Effector memory CD8-positive, alpha-beta T cell (primary cell): ENCODE measurements around the gene VPS13A.
"Not testable (repeated sequence)": the region's sequence is repeated elsewhere in the genome, so short reads cannot be mapped to it uniquely, and the experiment has no call there.

Source experiments
- ATAC-seq: fragments of 150-1000 bp; cut with Tn5 transposase; replicated peaks from 2 replicates; pipeline ENCODE4 v1.10.0; 2021; ENCODE audit warnings: mild to moderate bottlenecking, moderate library complexity
- DNase-seq, 3 experiments: peaks; one replicate each; pipeline ENCODE4 v3.0.0; 2021
- H3K27ac Mint-ChIP-seq, 2 donors: one replicate each; pipeline ENCODE4 v1.8.0; 2022; ENCODE audit warnings: mild to moderate bottlenecking in 2 of 2, mixed read lengths in 2 of 2, moderate library complexity in 2 of 2
- H3K27me3 Mint-ChIP-seq, 2 donors: one replicate each; pipeline ENCODE4 v1.8.0; 2022; ENCODE audit warnings: mixed read lengths in 2 of 2
- H3K36me3 Mint-ChIP-seq: one replicate; pipeline ENCODE4 v1.8.0; 2022; ENCODE audit warnings: mild to moderate bottlenecking, moderate library complexity, mixed read lengths; ENCODE audit not compliant: insufficient read depth
- H3K4me1 Mint-ChIP-seq, 2 donors: one replicate each; pipeline ENCODE4 v1.8.0; 2022; ENCODE audit warnings: low read depth in 2 of 2, mixed read lengths in 2 of 2
- H3K4me3 Mint-ChIP-seq, 2 donors: one replicate each; pipeline ENCODE4 v1.8.0; 2022; ENCODE audit warnings: mild to moderate bottlenecking in 2 of 2, mixed read lengths in 2 of 2, moderate library complexity in 2 of 2
- H3K9me3 Mint-ChIP-seq, 2 donors: one replicate each; pipeline ENCODE4 v1.8.0; 2022; ENCODE audit warnings: mixed read lengths in 2 of 2

Gene VPS13A

DNA sequence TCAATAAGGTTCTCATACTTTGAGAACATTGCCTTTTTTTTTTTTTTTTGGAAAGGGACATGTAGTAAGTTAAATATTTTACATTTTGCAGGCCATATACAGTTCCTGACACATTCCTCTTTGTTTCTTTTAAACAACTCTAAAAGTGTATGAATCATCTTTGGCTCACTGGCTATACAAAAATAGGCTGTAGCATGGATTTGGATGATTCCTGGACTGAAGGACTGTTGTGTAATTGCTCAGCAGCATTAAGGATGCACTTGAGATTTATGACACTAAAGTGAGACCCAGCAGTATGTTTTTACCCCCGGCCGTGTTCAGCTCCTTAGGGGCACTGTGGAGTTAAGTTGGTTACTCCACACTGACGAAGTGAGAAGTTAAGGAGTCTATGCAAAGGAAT is 41.3 kb downstream of the VPS13A start:
- Mint-ChIP-seq H3K27ac (no peak overlapping the region), H3K36me3 (peaks cover 23% of the 10 kb centered on the region), H3K4me3 (no peak overlapping the region), H3K4me1 (no peaks in the 10 kb centered on the region), H3K27me3 (no peaks in the 10 kb centered on the region), H3K9me3 (no peaks in the 10 kb centered on the region)
- no peak for DNase-seq
- no peak for ATAC-seq

DNA sequence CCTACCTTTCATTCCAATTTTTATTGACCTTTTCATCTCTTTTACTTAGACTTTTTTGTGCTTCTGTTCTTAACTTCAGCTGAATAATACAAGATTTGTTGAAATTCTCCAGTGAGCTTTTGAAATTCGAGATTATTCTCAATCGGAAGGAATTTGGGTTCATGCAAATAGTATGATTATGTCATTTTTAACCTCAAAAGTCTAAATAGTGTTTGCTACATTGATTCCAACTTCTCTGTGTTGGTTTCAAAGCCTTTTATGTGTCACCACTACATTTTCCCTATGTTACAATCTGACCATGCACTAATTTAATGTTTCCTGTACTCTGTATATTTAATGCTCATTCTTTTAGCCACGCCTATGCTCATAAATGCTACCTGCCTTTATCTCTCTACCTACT is 44.1 kb downstream of the VPS13A start:
- H3K36me3 Mint-ChIP-seq, result peaks cover 31% of the 10 kb centered on the region

DNA sequence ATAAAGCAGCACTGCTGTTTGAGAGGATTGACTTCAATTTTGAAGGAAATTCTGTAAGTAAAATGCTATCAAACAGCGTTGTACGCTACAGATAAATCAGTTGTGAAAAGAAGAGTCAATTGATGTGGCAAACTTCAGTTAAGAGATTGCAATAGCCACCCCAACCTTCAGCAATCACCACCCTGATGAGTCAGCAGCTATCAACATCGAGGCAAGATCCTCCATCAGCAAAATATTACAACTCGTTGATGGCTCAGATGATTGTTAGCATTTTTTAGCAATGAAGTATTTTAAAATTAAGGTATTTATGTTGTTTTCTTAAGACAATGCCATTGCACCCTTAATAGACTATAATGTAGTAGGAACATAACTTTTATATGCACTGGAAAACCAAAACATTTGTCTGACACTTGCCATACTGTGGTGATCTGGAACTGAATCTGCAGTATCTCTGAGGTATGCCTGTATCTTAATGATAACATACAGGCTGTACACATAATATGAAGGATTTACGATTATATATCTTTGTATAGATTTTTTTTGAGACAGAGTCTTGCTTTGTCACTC is 47.5 kb downstream of the VPS13A start:
- Mint-ChIP-seq H3K36me3 (peaks cover 34% of the 10 kb centered on the region), H3K27me3 (no peaks in the 10 kb centered on the region), H3K9me3 (no peaks in the 10 kb centered on the region), H3K4me3 (no peak overlapping the region), H3K27ac (no peak overlapping the region), H3K4me1 (no peaks in the 10 kb centered on the region)
- DNase-seq, result no peak
- ATAC-seq, result no peak

More for the DNA sequence above, 44.1 kb downstream of the VPS13A start:
- no peak for DNase-seq
- Mint-ChIP-seq H3K27ac (no peak overlapping the region), H3K4me1 (no peaks in the 10 kb centered on the region), H3K27me3 (no peaks in the 10 kb centered on the region), H3K4me3 (no peak overlapping the region), H3K9me3 (no peaks in the 10 kb centered on the region)
- no peak for ATAC-seq

DNA sequence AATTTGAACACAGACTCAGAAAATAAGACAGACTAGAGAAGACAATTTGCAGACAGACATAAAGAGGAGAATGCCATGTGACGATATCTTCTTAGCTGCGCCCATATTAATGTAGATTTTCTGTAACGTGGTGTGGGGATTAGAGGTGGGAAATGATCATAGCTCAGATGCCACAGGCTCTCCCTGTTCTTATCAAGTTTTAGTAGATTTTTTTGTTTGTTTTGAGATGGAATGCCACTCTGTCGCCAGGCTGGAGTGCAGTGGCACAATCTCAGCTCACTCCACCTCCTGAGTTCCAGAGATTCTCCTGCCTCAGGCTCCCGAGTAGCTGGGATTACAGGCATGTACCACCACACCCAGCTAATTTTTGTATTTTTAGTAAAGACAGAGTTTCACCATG is 59.4 kb downstream of the VPS13A start:
- Mint-ChIP-seq H3K4me3 (no peak overlapping the region), H3K27me3 (no peaks in the 10 kb centered on the region), H3K4me1 (peaks cover 3 to 4% of the 10 kb centered on the region in 2 donors), H3K9me3 (no peaks in the 10 kb centered on the region), H3K36me3 (peaks cover 13% of the 10 kb centered on the region), H3K27ac (no peak overlapping the region)
- no peak for ATAC-seq
- DNase-seq, result no peak

DNA sequence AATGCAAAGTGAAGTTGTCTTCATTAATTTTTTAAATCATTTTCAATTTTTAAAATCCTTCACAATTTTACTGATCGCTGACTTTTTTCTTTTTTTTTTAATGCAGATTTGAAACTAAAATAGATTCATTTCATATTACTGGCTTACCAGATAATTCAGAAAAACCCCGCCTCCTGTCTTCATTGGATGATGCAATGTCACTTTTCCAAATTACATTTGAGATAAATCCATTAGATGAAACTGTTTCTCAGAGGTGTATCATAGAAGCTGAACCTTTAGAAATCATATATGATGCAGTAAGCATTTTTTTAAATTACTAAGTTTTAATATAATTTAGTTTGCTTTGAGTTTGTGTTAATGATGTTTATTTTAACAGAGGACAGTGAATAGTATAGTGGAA is 60.6 kb downstream of the VPS13A start:
- H3K9me3 Mint-ChIP-seq, result no peaks in the 10 kb centered on the region
- ATAC-seq (no peak), DNase-seq (no peak)
- H3K36me3 Mint-ChIP-seq, result peaks cover 19% of the 10 kb centered on the region
- no peak overlapping the region for H3K27ac Mint-ChIP-seq
- no peaks in the 10 kb centered on the region for H3K27me3 Mint-ChIP-seq
- H3K4me3 Mint-ChIP-seq, result no peak overlapping the region
- peaks cover 3 to 4% of the 10 kb centered on the region in 2 donors for H3K4me1 Mint-ChIP-seq

DNA sequence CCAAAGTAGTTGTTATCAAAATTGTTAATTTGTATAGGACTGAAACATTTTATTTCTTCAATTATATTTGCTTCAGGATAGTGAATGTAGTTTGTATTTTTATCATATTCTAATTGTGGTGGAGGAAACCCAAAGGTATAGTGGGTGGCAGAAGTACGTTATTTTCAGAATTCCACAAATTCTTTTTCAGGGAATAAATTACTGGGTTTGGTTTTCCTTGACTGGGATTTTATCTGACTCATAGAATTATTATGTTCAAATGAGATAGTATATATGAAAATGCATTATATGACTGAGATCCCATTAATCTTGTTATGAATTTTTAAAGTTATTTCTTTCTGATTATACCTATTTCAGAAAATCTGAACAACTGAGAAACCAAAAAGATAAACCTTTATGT is 73.7 kb downstream of the VPS13A start:
- ATAC-seq (no peak), DNase-seq (no peak)
- peaks cover 0 to 6% of the 10 kb centered on the region in 2 donors for H3K9me3 Mint-ChIP-seq
- no peaks in the 10 kb centered on the region for H3K27me3 Mint-ChIP-seq
- H3K4me3 Mint-ChIP-seq, result no peak overlapping the region
- H3K27ac Mint-ChIP-seq, result no peak overlapping the region
- H3K36me3 Mint-ChIP-seq, result peaks cover 10% of the 10 kb centered on the region
- H3K4me1 Mint-ChIP-seq, result no peaks in the 10 kb centered on the region

DNA sequence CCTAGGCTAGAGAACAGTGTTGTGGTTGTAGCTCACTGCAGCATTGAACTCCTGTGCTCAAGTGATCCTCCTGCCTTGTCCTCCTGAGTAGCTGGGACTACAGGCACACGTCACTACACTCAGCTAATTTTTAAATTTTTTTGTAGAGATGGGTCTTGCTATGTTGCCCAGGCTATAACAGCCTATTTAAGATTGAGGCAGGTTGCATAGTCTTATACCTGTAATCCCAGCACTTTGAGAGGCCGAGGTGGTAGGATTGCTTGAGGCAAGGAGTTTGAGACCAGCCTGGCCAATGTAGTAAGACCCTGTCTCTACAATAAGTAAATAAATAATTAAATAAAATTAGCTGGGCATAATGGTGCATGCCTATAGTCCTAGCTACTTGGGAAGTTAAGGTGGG is 79.9 kb downstream of the VPS13A start:
- no peaks in the 10 kb centered on the region for H3K4me1 Mint-ChIP-seq
- H3K36me3 Mint-ChIP-seq, result peaks cover 28% of the 10 kb centered on the region
- ATAC-seq (no peak), DNase-seq (no peak)
- no peak overlapping the region for H3K27ac Mint-ChIP-seq
- peaks cover 0 to 13% of the 10 kb centered on the region in 2 donors for H3K9me3 Mint-ChIP-seq
- H3K4me3 Mint-ChIP-seq, result no peak overlapping the region
- no peaks in the 10 kb centered on the region for H3K27me3 Mint-ChIP-seq

DNA sequence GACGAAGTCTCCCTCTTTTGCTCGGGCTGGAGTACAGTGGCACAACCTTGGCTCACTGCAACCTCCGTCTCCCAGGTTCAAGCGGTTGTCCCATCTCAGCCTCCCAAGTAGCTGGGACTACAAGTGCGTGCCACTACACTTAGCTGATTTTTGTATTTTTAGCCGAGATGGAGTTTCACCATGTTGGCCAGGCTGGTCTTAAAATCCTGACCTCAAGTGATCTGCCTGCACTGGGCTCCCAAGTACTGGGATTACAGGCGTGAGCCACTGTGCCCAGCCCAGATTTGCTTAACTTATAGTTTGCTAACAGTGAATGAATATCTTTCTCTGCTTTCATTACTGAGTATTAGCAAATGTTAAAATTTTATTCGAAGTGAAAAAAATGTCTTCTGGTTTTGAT is 84.3 kb downstream of the VPS13A start:
- Mint-ChIP-seq H3K4me1 (peaks cover 0 to under 1% of the 10 kb centered on the region in 2 donors), H3K9me3 (peaks cover 1 to 6% of the 10 kb centered on the region in 2 donors)

DNA sequence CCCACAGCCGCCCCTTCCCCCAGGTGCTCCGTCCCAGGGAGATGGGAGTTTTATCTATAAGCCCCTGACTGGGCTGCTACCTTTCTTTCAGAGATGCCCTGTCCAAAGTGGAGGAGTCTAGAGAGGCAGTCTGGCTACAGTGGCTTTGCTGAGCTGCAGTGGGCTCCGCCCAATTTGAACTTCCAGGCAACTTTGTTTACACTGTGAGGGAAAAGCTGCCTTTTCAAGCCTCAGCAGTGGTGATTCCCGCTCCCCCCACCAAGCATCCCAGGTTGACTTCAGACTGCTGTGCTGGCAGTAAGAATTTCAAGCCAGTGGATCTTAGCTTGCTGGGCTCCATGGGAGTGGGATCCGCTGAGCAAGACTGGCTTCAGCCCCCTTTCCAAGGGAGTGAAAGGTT is 90.4 kb downstream of the VPS13A start:
- not testable (repeated sequence) for H3K9me3 Mint-ChIP-seq, DNase-seq, H3K4me1 Mint-ChIP-seq, ATAC-seq, H3K27me3 Mint-ChIP-seq, H3K36me3 Mint-ChIP-seq, H3K27ac Mint-ChIP-seq, H3K4me3 Mint-ChIP-seq

More for the DNA sequence above, 84.3 kb downstream of the VPS13A start:
- DNase-seq (no peak), ATAC-seq (no peak)
- no peaks in the 10 kb centered on the region for H3K27me3 Mint-ChIP-seq
- peaks cover 32% of the 10 kb centered on the region for H3K36me3 Mint-ChIP-seq
- no peak overlapping the region for H3K4me3 Mint-ChIP-seq
- H3K27ac Mint-ChIP-seq, result peak overlapping the region in 1 of 2 donors; percentile 68

DNA sequence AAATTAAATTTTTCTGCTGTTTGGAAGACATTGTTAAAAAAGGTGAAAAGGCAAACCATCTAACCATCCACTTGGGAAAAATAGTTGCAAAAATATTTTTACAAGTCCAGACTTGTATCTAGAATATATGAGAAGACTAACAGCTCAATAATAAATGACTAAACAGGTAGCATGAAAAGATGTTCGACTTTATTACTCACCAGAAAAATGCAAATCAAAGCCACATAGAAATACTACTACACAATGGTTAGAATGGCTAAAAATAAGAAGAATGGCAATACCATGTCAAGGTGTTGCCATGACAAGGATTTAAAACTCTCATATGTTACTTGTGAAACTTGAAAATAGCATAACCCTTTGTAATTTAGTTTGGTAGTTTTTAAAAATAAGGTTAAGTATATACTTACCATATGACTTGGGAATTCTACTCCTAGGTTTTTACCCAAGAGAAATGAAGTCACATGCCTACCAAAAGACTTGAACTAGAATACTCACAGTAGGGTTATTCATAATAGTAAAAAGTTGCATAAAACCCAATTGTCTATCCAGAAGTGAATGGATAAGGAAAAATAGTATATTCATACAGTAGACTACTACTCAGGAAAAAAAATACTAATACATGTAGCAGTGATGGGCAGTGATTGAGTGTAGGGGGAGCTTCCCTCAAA is 93.8 kb downstream of the VPS13A start:
- no peaks in the 10 kb centered on the region for H3K9me3 Mint-ChIP-seq
- DNase-seq (no peak), ATAC-seq (no peak)
- H3K4me3 Mint-ChIP-seq, result no peak overlapping the region
- no peaks in the 10 kb centered on the region for H3K27me3 Mint-ChIP-seq
- peaks cover 5% of the 10 kb centered on the region for H3K36me3 Mint-ChIP-seq
- H3K4me1 Mint-ChIP-seq, result peaks cover 0 to 4% of the 10 kb centered on the region in 2 donors
- H3K27ac Mint-ChIP-seq, result peak overlapping the region in 1 of 2 donors; percentile 19

DNA sequence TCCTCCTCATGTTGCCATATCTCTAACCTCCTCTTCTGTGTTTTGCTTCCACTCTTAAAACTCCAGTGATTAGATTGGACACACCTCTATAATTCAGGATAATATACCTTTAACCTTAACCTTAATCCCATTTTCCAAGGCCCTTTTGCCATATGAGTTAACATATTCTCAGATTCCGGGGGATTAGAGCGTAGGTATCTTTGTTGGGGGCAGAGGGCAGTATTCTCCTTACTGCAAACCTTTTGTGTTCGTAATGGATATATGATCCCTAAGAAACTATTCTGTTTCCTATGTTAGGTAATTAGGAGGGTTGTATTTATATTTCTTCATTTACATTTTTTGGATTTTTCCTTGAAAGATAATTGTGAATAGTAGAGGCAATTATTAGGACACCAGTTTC is 99.5 kb downstream of the VPS13A start:
- no peak for ATAC-seq
- H3K4me3 Mint-ChIP-seq, result no peak overlapping the region
- H3K4me1 Mint-ChIP-seq, result no peaks in the 10 kb centered on the region
- no peaks in the 10 kb centered on the region for H3K9me3 Mint-ChIP-seq
- no peak overlapping the region for H3K27ac Mint-ChIP-seq
- peaks cover 12% of the 10 kb centered on the region for H3K36me3 Mint-ChIP-seq
- no peak for DNase-seq
- H3K27me3 Mint-ChIP-seq, result no peaks in the 10 kb centered on the region

DNA sequence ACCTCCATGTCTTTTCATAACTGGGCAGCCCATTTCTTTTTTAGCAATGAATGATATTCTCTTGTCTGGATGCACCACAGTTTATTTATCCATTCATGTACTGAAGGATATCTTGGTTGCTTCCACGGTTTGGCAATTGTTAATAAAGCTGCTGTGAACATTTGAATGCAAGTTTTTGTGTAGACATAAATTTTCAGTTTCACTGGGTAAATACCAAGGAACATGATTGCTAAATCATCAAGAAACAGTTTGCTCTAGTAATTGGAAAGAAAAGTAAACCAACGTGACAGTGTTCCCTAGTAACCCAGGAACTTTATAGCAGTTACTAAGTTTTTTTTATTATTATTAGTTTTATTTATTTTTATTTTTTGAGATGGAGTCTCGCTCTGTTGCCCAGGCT is 100.4 kb downstream of the VPS13A start:
- no peak overlapping the region for H3K4me3 Mint-ChIP-seq
- H3K4me1 Mint-ChIP-seq, result no peaks in the 10 kb centered on the region
- no peak for DNase-seq
- H3K27ac Mint-ChIP-seq, result no peak overlapping the region
- no peaks in the 10 kb centered on the region for H3K27me3 Mint-ChIP-seq
- ATAC-seq, result no peak
- no peaks in the 10 kb centered on the region for H3K9me3 Mint-ChIP-seq
- peaks cover 21% of the 10 kb centered on the region for H3K36me3 Mint-ChIP-seq

DNA sequence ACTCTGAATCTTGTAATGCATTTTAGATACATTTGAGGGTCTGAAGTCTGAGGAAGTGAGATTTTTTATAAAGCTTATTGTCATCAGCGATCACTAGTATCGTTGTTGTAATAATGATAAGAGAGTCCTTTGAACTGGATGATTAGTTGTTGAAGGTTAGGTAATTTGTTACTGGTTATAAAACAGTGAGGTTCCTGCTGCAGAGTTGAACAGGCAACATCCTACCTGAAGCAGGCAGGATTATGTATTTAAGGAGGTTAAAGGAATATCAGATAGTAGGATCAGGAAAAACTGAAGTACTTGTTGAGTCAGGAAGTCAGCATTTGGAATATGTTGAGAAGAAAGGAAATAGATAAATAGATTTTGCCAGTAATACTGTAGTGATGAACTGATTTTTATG is 106.7 kb downstream of the VPS13A start:
- Mint-ChIP-seq H3K4me1 (no peaks in the 10 kb centered on the region), H3K9me3 (peaks cover 0 to 2% of the 10 kb centered on the region in 2 donors), H3K27me3 (no peaks in the 10 kb centered on the region), H3K4me3 (no peak overlapping the region), H3K27ac (no peak overlapping the region), H3K36me3 (peaks cover 16% of the 10 kb centered on the region)
- ATAC-seq, result no peak
- DNase-seq, result no peak

DNA sequence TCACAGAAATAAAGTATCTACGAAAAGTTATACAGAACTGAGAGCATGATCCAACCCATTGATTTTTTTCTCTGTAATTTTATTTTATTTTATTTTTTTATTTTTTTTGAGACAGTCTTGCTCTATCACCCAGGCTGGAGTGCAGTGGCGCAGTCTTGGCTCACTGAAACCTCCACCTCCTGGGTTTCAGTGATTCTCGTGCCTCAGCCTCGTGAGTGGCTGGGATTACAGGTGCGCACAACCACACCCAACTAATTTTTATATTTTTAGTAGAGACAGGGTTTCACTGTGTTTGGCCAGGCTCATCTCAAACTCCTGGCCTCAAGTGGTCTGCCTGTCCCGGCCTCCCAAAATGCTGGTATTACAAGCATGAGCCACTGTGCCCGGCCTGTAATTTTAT is 107.3 kb downstream of the VPS13A start:
- ATAC-seq, result no peak
- no peak overlapping the region for H3K4me3 Mint-ChIP-seq
- H3K27ac Mint-ChIP-seq, result no peak overlapping the region

More for the DNA sequence above, 107.3 kb downstream of the VPS13A start:
- H3K4me1 Mint-ChIP-seq, result no peaks in the 10 kb centered on the region
- H3K36me3 Mint-ChIP-seq, result peaks cover 16% of the 10 kb centered on the region
- DNase-seq, result no peak
- H3K27me3 Mint-ChIP-seq, result no peaks in the 10 kb centered on the region
- H3K9me3 Mint-ChIP-seq, result peaks cover 0 to 2% of the 10 kb centered on the region in 2 donors
